Measurements from ENCODE around the gene GSTM4. TPM values are rescaled to one million over a fixed set of nuclear protein-coding genes. Genes with fewer than 3 reads are reported as not detected.

The GSTM4 gene
- total and polyA plus RNA-seq, 2 of the 4 experiments (the other 2 are of a cell fraction), result 10.4 to 37.8 TPM

GRCh38 chr1:109653306-109653705, 2.6 kb upstream of the GSTM4 start:
- DNase-seq (no peak), ATAC-seq (ENCODE audit: low read depth) (no peak)
- ChIA-PET CTCF (interaction anchor here (1.0 kb wide), 1 partner anchor 331 kb away, joined by 3 read pairs; the partner anchor contains the start of gene AHCYL1), POLR2A (ENCODE audit: unreplicated experiment) (interaction anchor here (0.7 kb wide), 1 partner anchor 331 kb away, joined by 3 read pairs; the partner anchor contains the start of gene AHCYL1)
- dilution Hi-C loops (cut with HindIII; ENCODE audit: low sequenced_read_pairs, unreplicated experiment) (no loop called here), in situ Hi-C loops (cut with MboI; ENCODE audit: low sequenced_read_pairs) (no loop called here), intact Hi-C loops (cut with micrococcal nuclease) (no loop called here)
- no peak overlapping the region for H3K4me3 ChIP-seq (ENCODE audit: insufficient read depth, low read depth, low read length)
- no peak overlapping the region for H2AK9ac ChIP-seq (replicated peaks; ENCODE audit: low read depth, low read length, poor library complexity)
- peaks cover 2% of the 10 kb centered on the region; the same call in 1 of the 2 replicates for H3K9me1 ChIP-seq (ENCODE audit: insufficient read depth, low read length)
- H4K20me1 ChIP-seq (ENCODE audit: insufficient read depth, low read length), result no peaks in the 10 kb centered on the region
- H3K9me3 ChIP-seq (ENCODE audit: control insufficient read depth, insufficient read depth, low read length), result no peaks in the 10 kb centered on the region
- H4K5ac ChIP-seq (ENCODE audit: low read depth, low read length), result no peak overlapping the region
- H4K91ac ChIP-seq (ENCODE audit: insufficient read depth, low read depth, low read length), result no peak overlapping the region
- no peak overlapping the region for H2AK5ac ChIP-seq (ENCODE audit: low read depth, low read length)
- no peak overlapping the region for H2BK5ac ChIP-seq (ENCODE audit: low read depth, low read length, poor library complexity, severe bottlenecking)
- H3K18ac ChIP-seq (ENCODE audit: low read depth, low read length), result no peak overlapping the region
- H2BK15ac ChIP-seq (ENCODE audit: low read depth, low read length), result no peak overlapping the region
- 0 out of 2 replicates have a peak, but pooled peaks cover 1% of the 10 kb centered on the region for H3K36me3 ChIP-seq (ENCODE audit: control insufficient read depth, insufficient read depth, low read length)
- no CpG with 5 or more reads among the region's 2 CpGs for WGBS, 2 experiments (ENCODE audit: extremely low coverage in 2 of 2, insufficient read length in 1 of 2)
- no peak overlapping the region for H3K9ac ChIP-seq (ENCODE audit: low read depth, low read length)
- 0 out of 2 replicates have a peak, but pooled peaks cover 3% of the 10 kb centered on the region for H3K27me3 ChIP-seq (ENCODE audit: control insufficient read depth, insufficient read depth, low read length)
- no TSS peak for BruUV-seq (replicated peaks)
- no peak overlapping the region for H2BK120ac ChIP-seq (ENCODE audit: low read depth, low read length)
- H3K79me1 ChIP-seq (ENCODE audit: low read depth in 1 of 2, low read length in 2 of 2), result peaks cover 0 to 10% of the 10 kb centered on the region in 2 experiments; a peak in 3 of 4 replicates
- no peak overlapping the region for H3K23ac ChIP-seq (ENCODE audit: low read depth, low read length)
- H3K4ac ChIP-seq (ENCODE audit: low read depth, low read length), result no peak overlapping the region
- H2BK20ac ChIP-seq (ENCODE audit: low read depth, low read length), result no peak overlapping the region
- TF ChIP-seq USF2 (IDR thresholded peaks at IDR 0.05; ENCODE audit: low read depth, low read length) (no peak), CHD1 (IDR thresholded peaks at IDR 0.05; ENCODE audit: low read depth, low read length) (no peak), MXI1 (IDR thresholded peaks at IDR 0.05; ENCODE audit: borderline replicate concordance, low read depth, low read length) (no peak), MAZ (IDR thresholded peaks at IDR 0.05; ENCODE audit: borderline replicate concordance, low read depth, low read length) (no peak), MAFK (IDR thresholded peaks at IDR 0.05; ENCODE audit: low read depth, low read length) (no peak), RAD21 (IDR thresholded peaks at IDR 0.05; ENCODE audit: low read length) (no peak), SMC3 (IDR thresholded peaks at IDR 0.05; ENCODE audit: low read depth, low read length) (no peak)
- H3K56ac ChIP-seq (ENCODE audit: extremely low read depth, insufficient read depth, low read length), result no peak overlapping the region
- H2AFZ ChIP-seq (replicated peaks; ENCODE audit: low read length, poor library complexity), result no peak overlapping the region
- H3K14ac ChIP-seq (replicated peaks; ENCODE audit: low read depth, low read length), result no peak overlapping the region
- no peak overlapping the region for H4K8ac ChIP-seq (ENCODE audit: low read depth in 2 of 2, low read length in 2 of 2)
- no peak overlapping the region for H3K27ac ChIP-seq (ENCODE audit: insufficient read depth, low read length)
- H3K4me1 ChIP-seq (ENCODE audit: control insufficient read depth, insufficient read depth, low read length), result peaks cover 2% of the 10 kb centered on the region
- H3K4me2 ChIP-seq (ENCODE audit: low read depth, low read length), result no peak overlapping the region
